ENCODE data around the gene EBF4.
"Not testable (repeated sequence)": the region's sequence is repeated elsewhere in the genome, so short reads cannot be mapped to it uniquely, and the experiment has no call there.

The EBF4 gene

DNA sequence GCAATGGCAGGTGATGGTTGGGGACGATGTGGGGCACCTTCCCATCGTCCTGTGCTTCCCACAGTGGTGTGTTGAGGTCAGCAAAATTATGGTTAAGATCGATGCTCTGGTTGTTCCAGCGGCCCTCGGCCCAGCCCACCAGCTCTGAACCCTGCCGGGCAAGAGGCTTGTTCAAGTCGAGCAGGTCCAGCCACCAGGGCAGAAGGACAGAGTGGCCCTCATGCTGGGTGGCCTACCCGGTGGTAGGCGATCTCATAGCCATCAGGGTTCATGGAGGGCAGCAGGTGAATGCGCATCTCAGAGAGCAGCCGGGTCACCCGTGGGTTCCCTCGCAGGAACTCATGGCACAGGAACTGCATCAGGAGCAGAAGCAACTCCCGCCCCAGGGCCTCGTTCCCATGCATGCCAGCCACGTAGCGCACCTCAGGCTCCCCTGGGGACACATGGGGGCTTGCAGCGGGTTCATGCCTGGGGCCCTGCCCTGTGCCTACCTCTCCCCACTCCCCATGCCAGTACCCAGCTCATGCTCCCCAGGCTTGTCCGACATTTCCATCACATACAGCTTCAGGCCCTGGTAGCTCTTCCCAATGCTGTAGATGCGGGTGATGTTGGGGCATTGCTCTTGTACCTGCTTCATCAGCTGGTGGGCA lies 103.6 kb downstream of the EBF4 start:
- DNase-seq (ENCODE audit: low read depth): no peak

GRCh38 chr20:2797136-2797983 lies 104.8 kb downstream of the EBF4 start:
- DNase-seq (ENCODE audit: low read depth): no peak

- DNase-seq (ENCODE audit: low read depth): no peak
Measured at GRCh38 chr20:2798095-2798805, 105.7 kb downstream of the EBF4 start.

- DNase-seq (ENCODE audit: low read depth): no peak
Measured at GRCh38 chr20:2798814-2799213, 106.2 kb downstream of the EBF4 start.

DNA sequence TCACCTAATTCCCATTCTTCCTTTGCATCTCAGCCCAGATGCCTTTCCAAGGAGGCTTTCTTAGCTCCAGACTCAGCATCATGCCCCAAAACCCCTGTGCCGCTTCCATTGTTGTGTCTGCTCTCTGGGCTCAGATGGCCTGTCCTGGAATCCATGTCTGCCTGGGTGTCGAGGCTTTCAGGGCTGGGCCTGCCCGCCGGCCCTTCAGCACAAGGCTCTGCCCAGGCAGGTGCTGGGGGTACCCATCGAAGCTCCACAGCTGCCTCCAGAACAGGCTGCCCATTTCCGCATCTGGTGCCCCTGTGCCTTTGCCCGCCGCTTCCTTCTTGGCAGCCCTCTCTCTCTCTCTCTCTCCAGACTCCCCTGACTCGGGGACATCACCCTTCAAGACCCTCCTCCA lies 106.7 kb downstream of the EBF4 start:
- no peak for DNase-seq (ENCODE audit: low read depth)

DNA sequence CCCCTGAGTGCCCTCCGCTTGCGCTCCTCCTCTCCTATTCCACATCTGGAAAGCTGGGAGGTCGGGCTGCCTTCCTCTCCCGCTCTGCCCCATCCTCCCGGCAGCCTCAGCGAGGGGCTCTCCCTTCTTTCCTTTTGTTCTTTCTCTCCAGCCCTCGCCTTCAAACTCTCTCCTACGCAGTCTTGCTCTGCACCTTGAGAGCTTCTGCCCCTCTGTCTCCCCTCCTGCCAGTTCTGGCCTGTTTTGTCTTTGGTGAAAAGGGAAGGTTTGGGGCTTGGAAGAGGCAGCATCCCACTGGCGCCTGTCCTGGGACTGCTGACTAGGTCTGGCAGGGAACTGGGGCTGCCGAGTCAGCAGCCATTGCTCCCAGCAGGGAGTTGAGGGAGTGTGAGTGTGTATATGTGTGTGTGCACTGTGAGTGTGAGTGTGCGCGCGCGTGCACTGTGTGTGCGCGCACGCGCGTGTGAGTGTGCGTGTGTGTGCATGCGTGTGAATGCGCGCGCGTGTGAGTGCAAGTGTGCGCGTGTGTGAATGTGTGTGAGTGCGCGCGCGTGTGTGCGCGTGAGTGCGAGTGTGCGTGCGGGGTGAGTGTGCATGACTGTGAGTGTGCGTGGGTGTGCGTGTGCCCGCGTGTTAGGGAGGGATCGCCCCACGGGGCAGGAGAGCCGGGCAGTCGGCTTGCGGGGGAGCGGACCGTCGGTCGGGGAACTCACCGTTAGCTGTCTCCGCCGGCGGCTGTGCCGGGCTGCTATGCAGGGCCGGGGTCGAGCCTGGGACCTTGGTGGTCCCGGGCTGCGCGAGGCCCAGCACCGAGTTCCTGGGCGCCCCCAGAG lies 107.3 kb downstream of the EBF4 start:
- no peak for DNase-seq (ENCODE audit: low read depth)

DNA sequence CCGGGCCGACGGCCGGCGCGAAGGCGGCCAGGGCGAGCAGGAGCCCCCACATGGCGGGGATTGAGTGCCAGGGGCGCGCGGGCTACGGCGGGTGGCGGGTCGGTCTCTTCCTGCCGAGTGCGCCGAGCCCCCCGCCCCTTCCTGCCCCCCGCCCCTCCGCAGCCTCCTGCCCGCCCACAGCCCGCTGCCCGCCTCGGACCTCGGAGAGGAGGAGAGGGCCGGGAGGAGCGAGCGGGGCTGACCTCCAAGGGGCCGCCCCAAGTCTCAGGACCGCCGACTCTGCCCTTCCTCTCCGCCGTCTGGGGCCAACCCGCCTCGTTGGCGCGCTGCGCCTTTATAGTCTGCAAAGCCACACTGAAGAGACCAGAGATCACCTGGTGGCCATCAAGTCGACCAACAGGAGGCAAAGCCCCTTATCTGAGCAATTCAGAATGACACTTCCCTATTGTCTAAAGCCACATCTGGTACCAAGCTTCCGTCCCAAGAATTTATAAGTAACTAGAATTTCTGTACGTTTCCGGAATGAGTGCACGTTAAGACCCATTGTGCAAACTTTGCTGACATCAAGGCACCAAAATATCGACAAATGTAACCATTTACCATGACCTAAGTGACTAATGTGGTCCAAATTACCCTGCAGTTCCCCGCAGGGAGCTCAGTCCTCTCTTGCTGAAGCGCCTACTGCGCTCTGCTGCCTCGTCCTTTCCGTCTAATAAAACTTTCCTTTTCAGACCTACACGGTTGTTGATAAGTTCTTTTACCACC lies 108.1 kb downstream of the EBF4 start, which contains the start of gene CPXM1:
TSS of gene CPXM1 (minus strand) at position 107 of the 765 bp plus-strand sequence. CDS start at position 52, 55 bp downstream.
- no peak for DNase-seq (ENCODE audit: low read depth)

DNA sequence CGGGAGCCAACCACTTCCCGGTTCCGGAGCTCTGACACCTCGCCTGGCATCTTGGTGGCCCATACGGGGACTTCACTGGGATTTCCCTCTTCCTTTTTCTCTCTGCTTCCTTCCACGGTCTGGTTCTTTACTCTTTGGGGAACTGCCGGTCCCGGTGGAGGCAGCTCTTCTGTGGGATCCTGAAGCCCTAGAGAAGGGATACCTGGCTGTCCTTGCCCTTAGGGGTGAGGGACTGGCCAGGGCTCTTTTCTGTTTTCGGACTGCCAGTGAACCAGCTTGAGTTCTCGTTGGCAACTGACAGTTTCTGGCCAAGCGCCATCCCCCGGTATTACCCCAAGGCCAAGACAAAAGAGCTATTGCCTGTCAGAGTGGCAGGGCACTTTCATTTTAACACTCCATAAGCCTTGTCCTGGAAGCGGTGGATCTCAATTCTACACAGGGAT lies 108.7 kb downstream of the EBF4 start:
- DNase-seq (ENCODE audit: low read depth): no peak

DNA sequence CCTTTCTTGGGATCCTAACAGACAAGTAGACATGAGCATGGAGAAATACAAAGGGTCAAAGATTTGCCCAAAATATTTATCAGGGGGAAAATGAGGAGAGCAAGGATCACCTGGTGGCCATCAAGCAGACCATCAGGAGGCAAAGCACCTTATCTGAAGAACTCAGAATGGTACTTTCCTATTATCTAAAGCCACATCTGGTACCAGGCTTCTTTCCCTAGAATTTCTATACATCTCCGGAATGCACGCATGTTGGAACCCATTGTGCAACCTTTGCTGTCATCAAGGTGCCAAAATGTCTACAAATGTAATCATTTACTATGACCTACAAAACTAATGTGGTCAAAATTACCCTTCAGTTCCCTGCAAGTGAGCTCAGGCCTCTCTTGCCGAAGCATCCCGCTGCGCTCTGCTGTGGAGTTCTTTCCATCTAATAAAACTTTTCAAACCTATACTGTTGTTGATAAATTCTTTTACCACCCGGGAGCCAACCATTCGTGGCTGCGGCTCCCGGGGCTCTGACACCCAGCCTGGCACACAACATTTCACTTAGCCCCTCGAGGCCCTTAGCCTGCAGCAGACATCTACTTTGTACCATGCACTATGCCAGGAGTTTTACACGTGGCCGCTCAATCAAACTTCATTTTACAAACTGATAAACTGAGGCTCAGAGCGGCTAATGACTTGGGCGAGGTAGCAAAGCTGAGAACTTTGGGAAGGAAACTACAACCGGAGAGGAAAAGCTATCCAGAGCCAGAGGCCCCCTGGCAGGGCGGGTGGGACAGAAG lies 111.7 kb downstream of the EBF4 start:
- DNase-seq (ENCODE audit: low read depth): no peak

- DNase-seq (ENCODE audit: low read depth): no peak
Measured at GRCh38 chr20:2804852-2805688, 112.5 kb downstream of the EBF4 start.

GRCh38 chr20:2805689-2806350 lies 113.2 kb downstream of the EBF4 start:
- no peak for DNase-seq (ENCODE audit: low read depth)

GRCh38 chr20:2806351-2806701 lies 113.7 kb downstream of the EBF4 start:
- DNase-seq (ENCODE audit: low read depth): no peak

- no peak for DNase-seq (ENCODE audit: low read depth)
Measured at GRCh38 chr20:2807019-2807418, 114.4 kb downstream of the EBF4 start.

DNA sequence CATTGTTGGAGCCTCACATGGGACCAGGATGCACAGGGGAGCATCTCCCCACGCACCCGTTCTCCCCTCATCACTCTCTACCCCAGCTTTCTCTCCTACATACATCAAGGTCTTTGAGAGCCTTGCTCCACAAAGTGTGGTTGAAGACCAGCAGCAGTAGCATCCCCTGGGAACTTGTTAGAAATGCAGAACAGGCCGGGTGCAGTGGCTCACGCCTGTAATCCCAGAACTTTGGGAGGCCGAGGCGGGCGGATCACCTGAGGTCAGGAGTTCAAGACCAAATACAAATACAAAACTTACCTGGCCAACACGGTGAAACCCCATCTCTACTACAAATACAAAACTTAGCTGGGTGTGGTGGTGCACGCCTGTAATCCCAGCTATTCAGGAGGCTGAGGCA lies 115.3 kb downstream of the EBF4 start:
- DNase-seq (ENCODE audit: low read depth): not testable (repeated sequence)

GRCh38 chr20:2809690-2810089 lies 117.1 kb downstream of the EBF4 start:
- no peak for DNase-seq (ENCODE audit: low read depth)
